GM21723 (cell line): ENCODE data around the gene HOXA13.

Source experiments
- ATAC-seq: cut with Tn5 transposase; IDR thresholded peaks from one replicate; pipeline ENCODE4 v1.9.1; 2021; ENCODE audit warnings: mild to moderate bottlenecking, moderate library complexity; ENCODE audit not compliant: unreplicated experiment

The HOXA13 gene

DNA sequence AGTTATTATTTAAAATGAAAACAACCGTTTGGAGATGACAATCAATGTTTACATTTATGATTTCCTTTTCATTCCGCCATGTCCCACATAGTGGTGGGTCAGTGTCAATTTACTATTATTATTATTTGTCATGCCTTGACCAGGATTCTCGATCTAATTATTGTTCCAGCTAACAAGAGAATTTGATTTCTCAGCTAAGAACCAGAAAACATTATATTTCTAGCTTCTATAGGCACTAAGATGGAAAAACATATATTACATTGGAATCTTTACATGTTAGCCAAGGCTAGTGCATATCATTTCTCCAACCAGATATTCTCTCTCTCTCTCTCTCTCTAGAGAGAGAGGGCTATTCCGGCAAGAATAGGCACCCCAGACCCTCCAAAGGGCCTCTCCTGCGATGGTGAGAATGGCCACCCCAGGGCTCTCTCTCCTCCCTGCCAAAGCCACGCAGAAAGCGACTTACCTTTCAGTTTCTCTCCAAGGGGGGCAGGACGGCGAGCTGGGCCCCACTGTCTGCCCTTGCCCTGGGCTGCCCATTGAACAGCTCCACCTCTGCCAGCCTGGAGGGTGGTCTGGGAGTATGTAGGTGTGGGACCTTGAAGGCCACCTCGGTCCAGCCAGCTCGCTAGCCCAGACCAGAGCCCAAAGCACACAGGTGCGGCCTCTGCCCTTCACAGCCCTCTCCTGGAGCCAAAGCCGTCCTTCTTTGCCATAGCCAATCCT is 49.9 kb downstream of the HOXA13 start:
- ATAC-seq, result no peak

DNA sequence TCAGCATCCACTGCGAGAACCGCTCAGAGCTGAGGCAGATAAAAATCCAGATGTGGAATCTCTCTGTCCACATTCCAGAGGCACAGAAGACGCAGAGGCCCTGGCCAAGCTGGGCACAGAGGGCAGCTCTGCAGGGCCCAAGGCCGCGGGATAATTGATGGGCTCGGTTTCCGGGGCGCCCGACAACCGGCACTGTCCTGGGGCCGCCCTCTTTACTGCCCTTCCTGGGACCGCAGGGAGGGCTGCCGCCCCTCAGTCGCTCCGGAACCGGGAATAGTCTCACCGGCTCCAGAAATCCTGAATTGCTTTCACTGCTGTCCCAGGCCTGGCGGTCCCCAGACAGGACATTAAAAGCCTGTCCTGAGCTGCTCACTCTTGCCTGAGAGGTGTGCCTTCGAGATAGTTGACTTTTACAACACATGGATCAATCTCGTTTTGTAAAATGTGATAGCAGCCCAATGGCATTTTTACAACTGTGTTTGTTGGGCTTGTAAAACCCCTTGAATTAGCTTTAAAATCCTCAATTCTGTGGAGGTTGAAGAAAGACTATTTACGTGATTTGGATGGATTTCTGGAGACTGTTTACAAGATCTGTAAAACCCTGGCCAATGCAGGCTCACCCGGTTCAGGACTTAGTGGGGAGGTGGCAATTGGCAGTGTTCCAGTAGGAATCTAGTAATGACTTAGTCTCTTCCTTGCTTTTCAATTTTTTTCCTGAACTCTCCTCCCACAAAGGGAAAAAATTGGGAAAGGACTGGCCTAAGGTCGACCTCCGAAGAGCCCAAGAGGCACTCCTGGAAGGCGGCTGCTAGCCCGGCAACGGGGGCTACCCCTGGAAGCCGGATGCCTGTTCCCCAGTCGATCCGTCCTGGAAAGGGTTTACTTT is 50.9 kb downstream of the HOXA13 start:
- ATAC-seq, result no peak

DNA sequence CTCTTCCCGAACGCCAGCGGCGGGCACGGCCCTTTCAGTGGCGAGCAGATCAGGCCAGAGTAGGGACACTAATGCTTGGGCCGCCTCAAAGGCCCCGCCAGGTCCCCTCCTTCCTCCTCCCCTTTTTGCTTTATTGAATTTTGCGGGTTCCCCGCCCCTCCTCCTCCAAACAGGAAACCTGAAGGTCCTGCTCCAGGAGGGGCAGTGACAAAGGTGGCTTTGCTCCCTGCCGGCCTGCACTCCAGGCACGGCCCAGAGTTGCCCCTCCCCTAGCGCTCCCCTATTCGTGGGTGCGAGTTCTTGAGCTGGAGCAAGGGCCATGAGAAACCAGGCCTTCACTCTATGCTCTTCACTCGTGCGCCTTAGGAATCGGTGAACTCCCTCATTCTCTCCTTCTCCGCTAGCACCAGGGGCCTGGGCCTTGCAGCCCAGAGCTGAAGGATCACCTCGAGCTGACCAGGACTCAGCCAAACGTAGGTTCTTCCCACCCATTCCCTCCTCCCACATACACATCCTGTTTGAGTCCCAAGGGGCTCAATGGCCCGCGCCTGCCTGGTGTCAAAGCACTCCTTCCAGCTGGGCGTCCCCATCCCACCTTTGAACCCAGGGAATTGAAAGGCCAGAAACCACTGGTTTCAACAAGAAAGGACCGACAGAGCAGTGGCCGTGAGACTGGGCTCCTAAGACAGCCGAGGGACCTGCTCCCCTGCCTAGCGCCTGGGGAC is 51.7 kb downstream of the HOXA13 start:
- no peak for ATAC-seq

DNA sequence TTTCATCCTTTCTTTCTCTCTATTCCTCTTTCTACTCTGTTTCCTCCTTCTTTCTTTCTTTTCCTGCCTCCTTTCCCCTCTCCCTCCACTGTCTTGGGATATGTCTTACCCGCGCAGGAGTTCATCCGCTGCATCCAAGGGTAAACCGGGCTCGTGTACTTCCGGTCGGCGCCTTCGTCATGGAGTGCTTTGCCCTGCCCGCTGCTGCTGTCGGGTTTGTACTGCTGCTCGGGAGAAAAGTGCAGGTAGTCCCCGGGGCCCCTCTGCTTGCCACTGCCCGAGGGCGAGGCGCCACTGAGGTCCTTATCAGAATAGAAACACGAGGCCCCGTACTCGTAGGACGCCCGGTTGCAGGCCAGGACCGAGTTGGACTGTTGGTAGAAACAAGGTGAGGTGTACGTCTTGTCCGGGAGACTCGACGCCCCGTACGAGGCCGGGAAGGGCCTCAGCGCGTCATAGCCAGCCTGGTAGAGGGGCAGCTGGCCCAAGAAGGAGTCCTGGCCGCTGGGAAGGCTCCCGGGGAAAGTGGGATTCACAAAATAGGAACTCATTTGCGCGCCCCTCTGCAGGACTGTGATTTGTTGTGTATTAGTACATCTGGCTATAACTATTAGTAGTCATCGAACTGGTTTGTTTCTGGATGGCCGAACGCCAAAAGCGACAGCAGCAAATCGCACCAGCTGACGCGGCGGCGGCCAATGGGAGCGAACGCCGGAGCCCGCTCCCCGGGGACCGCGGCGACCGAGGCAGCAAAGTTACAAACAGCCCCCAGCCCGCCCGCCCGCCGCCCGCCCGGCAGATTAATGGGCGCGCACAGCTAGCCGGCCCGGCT is 52.5 kb downstream of the HOXA13 start, which contains the start of gene HOXA6:
Gene HOXA6 (minus strand): TSS at position 576 of the 832 bp plus-strand sequence. CDS start 25 bp downstream, at position 551.
- ATAC-seq, result no peak

- ATAC-seq, result no peak
Observed at GRCh38 chr7:27146491-27147198, 53.2 kb downstream of the HOXA13 start.

DNA sequence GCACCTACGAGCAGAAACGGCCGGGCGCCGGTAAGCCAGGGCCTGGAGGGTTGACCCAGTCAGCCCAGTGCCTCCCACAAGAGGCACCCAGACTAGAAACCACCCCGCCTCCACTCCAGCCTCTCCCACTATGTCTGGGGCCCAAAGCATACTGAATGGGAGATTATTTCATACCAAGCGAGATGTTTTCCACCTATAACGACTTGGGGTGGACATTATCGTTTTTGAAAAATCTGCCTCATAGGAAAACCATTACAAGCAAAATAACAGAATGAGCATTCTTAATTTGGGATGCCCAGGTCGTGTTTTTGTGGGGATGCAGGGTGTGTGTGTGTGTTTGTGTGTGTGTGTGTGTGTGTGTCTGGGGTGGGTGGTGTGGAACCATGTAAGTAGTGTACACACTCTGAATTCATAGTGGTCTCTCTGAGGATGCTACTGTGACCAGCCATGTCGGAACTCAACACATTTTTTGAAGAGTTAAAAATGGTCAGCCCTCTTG is 53.9 kb downstream of the HOXA13 start:
- no peak for ATAC-seq

GRCh38 chr7:27145165-27145913 is 54.6 kb downstream of the HOXA13 start:
- no peak for ATAC-seq

DNA sequence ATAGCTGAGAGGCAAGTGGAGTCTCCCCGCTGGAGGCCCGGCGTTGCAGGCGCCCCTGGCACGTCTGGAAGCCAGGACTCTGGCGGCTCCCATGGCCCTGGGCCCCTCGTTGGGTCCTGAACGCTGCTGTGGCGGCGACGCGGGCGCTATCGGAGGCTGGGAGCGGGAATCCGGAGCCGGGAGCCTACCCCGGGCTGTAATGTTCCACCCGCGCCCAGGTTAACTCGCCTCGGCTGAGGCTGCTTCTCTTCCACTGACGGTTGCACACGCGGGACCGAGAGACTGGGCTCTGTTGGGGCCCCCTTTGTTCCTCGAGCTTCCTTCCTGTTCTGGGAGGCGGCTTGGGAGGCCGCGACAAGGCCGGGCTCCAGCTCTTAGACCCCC is 55.1 kb downstream of the HOXA13 start:
- ATAC-seq, result no peak
